Neural cell (in vitro differentiated cells): ENCODE data around the gene AP1M1. TPM values are rescaled to one million over a fixed set of nuclear protein-coding genes. Genes with fewer than 3 reads are reported as not detected.

Experiments used
- H2AFZ ChIP-seq: fragments of 200-600, 300-800 bp; sonication (generic), shearing (Covaris generic); 2 replicates; pipeline ENCODE4 v1.6.0; 2014; ENCODE audit warnings: low read depth, mild to moderate bottlenecking, antibody characterized with exemption, low read length, moderate library complexity
- H3F3A ChIP-seq: fragments of 200-600 bp; shearing (Covaris generic); 2 replicates; pipeline ENCODE4 v1.6.1; 2016; ENCODE audit warnings: mild to moderate bottlenecking, moderate library complexity, mixed read lengths, antibody characterized with exemption, low read length; ENCODE audit not compliant: insufficient read depth, poor library complexity, severe bottlenecking
- H3K27ac ChIP-seq: fragments of 200-600, 300-800 bp; sonication (generic), shearing (Covaris generic); 2 replicates; pipeline ENCODE4 v1.5.1; 2014; ENCODE audit warnings: mild to moderate bottlenecking, low read length, moderate library complexity
- H3K27me3 ChIP-seq: fragments of 300-800, 200-600 bp; sonication (generic), shearing (Covaris generic); 2 replicates; pipeline ENCODE4 v1.6.0; 2014; ENCODE audit warnings: mild to moderate bottlenecking, low read depth, low read length, moderate library complexity; ENCODE audit not compliant: insufficient read depth
- H3K36me3 ChIP-seq: fragments of 300-800, 200-600 bp; sonication (generic), shearing (Covaris generic); 2 replicates; pipeline ENCODE4 v1.5.1; 2014; ENCODE audit warnings: mild to moderate bottlenecking, antibody characterized with exemption, low read length, moderate library complexity; ENCODE audit not compliant: insufficient read depth
- H3K4me2 ChIP-seq: fragments of 300-800, 200-600 bp; sonication (generic), shearing (Covaris generic); 2 replicates; pipeline ENCODE4 v1.6.0; 2014; ENCODE audit warnings: mild to moderate bottlenecking, low read length
- H3K4me3 ChIP-seq: fragments of 300-800, 200-600 bp; sonication (generic), shearing (Covaris generic); 2 replicates; pipeline ENCODE4 v1.5.1; 2014; ENCODE audit warnings: mild to moderate bottlenecking, low read length, moderate library complexity
- H3K79me2 ChIP-seq: fragments of 200-600 bp; shearing (Covaris generic); replicated peaks from 2 replicates; pipeline ENCODE4 v1.6.0; 2014; ENCODE audit warnings: mild to moderate bottlenecking, low read length, moderate library complexity; ENCODE audit not compliant: insufficient read depth
- H3K9ac ChIP-seq: fragments of 300-800, 200-600 bp; sonication (generic), shearing (Covaris generic); 2 replicates; pipeline ENCODE4 v1.6.1; 2016; ENCODE audit warnings: mild to moderate bottlenecking, low read length, mixed read lengths
- H3K9me2 ChIP-seq: fragments of 200-600 bp; shearing (Covaris generic); 2 replicates; pipeline ENCODE4 v1.6.1; 2016; ENCODE audit warnings: mild to moderate bottlenecking, low read length, mixed read lengths; ENCODE audit not compliant: insufficient read depth
- H3K9me3 ChIP-seq: fragments of 200-600, 300-800 bp; sonication (generic), shearing (Covaris generic); 2 replicates; pipeline ENCODE4 v1.6.1; 2016; ENCODE audit warnings: mild to moderate bottlenecking, mixed run types, low read length, moderate library complexity, mixed read lengths
- H4K20me1 ChIP-seq: fragments of 200-600 bp; shearing (Covaris generic); 2 replicates; pipeline ENCODE4 v1.6.1; 2016; ENCODE audit warnings: mild to moderate bottlenecking, mixed run types; ENCODE audit not compliant: insufficient read depth
- EP300 ChIP-seq: fragments of 450-650 bp; conservative IDR thresholded peaks from 2 replicates; pipeline ENCODE4 v1.6.1; 2014; ENCODE audit warnings: antibody characterized with exemption, mild to moderate bottlenecking, moderate library complexity; ENCODE audit not compliant: poor library complexity, severe bottlenecking
- EZH2 ChIP-seq: fragments of 200-600, 300-800 bp; shearing (Covaris generic), sonication (generic); IDR thresholded peaks from 2 replicates; pipeline ENCODE4 v1.6.1; 2014; ENCODE audit warnings: antibody characterized with exemption, low read length, borderline replicate concordance, mild to moderate bottlenecking; ENCODE audit not compliant: insufficient read depth, poor library complexity, severe bottlenecking
- MXI1 ChIP-seq: fragments of 450-650 bp; conservative IDR thresholded peaks from 2 replicates; pipeline ENCODE4 v1.6.1; 2014; ENCODE audit warnings: antibody characterized with exemption, mild to moderate bottlenecking; ENCODE audit not compliant: poor library complexity, severe bottlenecking
- POLR2AphosphoS5 ChIP-seq: IDR thresholded peaks from 2 replicates; pipeline ENCODE4 v1.6.1; 2012
- RAD21 ChIP-seq: fragments of 450-650 bp; conservative IDR thresholded peaks from 2 replicates; pipeline ENCODE4 v1.6.1; 2014; ENCODE audit warnings: antibody characterized with exemption, mild to moderate bottlenecking, moderate library complexity
- SMC3 ChIP-seq: fragments of 450-650 bp; conservative IDR thresholded peaks from 2 replicates; pipeline ENCODE4 v1.6.1; 2014; ENCODE audit warnings: antibody characterized with exemption, mild to moderate bottlenecking, moderate library complexity; ENCODE audit not compliant: poor library complexity
- TAF1 ChIP-seq: IDR thresholded peaks from 2 replicates; pipeline ENCODE4 v1.6.1; 2012; ENCODE audit warnings: low read depth
- polyA plus RNA-seq: library from polyadenylated mRNA; depleted of rRNA; stranded (reverse); fragments of >200 nt; gene quantifications from 2 replicates; pipeline ENCODE4 v1.2.3, GENCODE V29; 2014
- TF ChIP-seq, protein P1 (sequence below): fragments of 450-650 bp; IDR thresholded peaks from 2 replicates; pipeline ENCODE4 v1.5.1; 2014; ENCODE audit warnings: antibody characterized with exemption, mild to moderate bottlenecking, moderate library complexity; ENCODE audit not compliant: poor library complexity, severe bottlenecking
- TF ChIP-seq, protein P2 (sequence below): IDR thresholded peaks from 2 replicates; pipeline ENCODE4 v1.6.1; 2012; ENCODE audit warnings: borderline replicate concordance

AP1M1 gene
- polyA plus RNA-seq, 1 donor from 2014 or later, result 81.4 TPM

DNA sequence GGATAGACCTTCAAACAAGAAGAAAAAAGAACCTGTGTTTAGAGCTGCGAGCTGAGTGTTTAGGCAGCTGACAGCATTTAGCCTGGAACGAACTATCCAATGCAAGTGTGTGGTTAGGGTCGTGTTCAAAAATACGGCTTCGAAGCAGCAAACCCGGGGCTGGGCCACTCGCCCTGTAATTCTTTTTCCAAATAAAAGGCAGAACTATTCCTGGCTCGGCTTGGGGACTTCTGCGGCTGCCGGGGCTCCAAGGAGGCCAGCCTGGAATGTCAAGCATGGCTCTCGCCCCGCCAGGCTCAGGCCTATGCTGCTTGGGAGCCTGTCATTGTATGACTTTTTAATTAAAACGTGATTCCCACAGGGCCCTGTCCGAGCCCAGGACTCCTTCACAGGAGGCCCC lies 75.2 kb downstream of the AP1M1 start:
- H3K9ac ChIP-seq, result no peak overlapping the region
- no peaks in the 10 kb centered on the region for H3K36me3 ChIP-seq
- H3K27ac ChIP-seq, result no peak overlapping the region
- no peaks in the 10 kb centered on the region for H4K20me1 ChIP-seq
- TF ChIP-seq, protein P1, sequence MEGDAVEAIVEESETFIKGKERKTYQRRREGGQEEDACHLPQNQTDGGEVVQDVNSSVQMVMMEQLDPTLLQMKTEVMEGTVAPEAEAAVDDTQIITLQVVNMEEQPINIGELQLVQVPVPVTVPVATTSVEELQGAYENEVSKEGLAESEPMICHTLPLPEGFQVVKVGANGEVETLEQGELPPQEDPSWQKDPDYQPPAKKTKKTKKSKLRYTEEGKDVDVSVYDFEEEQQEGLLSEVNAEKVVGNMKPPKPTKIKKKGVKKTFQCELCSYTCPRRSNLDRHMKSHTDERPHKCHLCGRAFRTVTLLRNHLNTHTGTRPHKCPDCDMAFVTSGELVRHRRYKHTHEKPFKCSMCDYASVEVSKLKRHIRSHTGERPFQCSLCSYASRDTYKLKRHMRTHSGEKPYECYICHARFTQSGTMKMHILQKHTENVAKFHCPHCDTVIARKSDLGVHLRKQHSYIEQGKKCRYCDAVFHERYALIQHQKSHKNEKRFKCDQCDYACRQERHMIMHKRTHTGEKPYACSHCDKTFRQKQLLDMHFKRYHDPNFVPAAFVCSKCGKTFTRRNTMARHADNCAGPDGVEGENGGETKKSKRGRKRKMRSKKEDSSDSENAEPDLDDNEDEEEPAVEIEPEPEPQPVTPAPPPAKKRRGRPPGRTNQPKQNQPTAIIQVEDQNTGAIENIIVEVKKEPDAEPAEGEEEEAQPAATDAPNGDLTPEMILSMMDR, result no peak
- no peak overlapping the region for H3K4me3 ChIP-seq
- H3K9me3 ChIP-seq, result no peaks in the 10 kb centered on the region
- no peak overlapping the region for H3K4me2 ChIP-seq
- no peaks in the 10 kb centered on the region for H3K9me2 ChIP-seq
- no peaks in the 10 kb centered on the region for H3K27me3 ChIP-seq
- H2AFZ ChIP-seq, result no peak overlapping the region
- H3F3A ChIP-seq, result no peaks in the 10 kb centered on the region
- no peaks in the 10 kb centered on the region for H3K79me2 ChIP-seq

DNA sequence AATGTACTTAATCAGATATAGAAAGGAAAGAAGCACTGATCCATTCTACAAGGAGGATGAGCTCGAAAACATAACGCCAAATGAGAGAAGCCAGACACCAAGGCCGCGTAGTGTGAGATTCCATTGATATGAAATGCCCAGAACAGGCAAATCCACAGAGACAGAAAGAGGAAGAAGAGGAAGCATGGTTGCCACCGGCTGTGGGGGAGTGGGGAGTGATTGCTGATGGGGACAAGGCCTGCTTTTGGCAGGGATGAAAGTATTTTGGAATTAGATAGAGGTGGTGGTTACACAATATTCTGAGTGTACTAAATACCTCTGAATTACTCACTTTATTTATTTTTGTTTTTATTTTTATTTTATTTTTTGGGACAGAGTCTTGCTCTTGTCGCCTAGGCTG lies 76.7 kb downstream of the AP1M1 start:
- H3K27ac ChIP-seq, result no peak overlapping the region
- TF ChIP-seq POLR2AphosphoS5 (no peak), MXI1 (no peak), RAD21 (no peak), EZH2 (no peak), TAF1 (no peak), SMC3 (no peak), EP300 (no peak)
- TF ChIP-seq, protein P2, sequence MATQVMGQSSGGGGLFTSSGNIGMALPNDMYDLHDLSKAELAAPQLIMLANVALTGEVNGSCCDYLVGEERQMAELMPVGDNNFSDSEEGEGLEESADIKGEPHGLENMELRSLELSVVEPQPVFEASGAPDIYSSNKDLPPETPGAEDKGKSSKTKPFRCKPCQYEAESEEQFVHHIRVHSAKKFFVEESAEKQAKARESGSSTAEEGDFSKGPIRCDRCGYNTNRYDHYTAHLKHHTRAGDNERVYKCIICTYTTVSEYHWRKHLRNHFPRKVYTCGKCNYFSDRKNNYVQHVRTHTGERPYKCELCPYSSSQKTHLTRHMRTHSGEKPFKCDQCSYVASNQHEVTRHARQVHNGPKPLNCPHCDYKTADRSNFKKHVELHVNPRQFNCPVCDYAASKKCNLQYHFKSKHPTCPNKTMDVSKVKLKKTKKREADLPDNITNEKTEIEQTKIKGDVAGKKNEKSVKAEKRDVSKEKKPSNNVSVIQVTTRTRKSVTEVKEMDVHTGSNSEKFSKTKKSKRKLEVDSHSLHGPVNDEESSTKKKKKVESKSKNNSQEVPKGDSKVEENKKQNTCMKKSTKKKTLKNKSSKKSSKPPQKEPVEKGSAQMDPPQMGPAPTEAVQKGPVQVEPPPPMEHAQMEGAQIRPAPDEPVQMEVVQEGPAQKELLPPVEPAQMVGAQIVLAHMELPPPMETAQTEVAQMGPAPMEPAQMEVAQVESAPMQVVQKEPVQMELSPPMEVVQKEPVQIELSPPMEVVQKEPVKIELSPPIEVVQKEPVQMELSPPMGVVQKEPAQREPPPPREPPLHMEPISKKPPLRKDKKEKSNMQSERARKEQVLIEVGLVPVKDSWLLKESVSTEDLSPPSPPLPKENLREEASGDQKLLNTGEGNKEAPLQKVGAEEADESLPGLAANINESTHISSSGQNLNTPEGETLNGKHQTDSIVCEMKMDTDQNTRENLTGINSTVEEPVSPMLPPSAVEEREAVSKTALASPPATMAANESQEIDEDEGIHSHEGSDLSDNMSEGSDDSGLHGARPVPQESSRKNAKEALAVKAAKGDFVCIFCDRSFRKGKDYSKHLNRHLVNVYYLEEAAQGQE, result no peak
- TF ChIP-seq, protein P1, result no peak
- H3K36me3 ChIP-seq, result no peaks in the 10 kb centered on the region
- H3K4me3 ChIP-seq, result no peak overlapping the region
- no peaks in the 10 kb centered on the region for H3K27me3 ChIP-seq
- no peaks in the 10 kb centered on the region for H3K9me2 ChIP-seq
- no peak overlapping the region for H3K4me2 ChIP-seq
- H3K9ac ChIP-seq, result no peak overlapping the region
- no peaks in the 10 kb centered on the region for H3K9me3 ChIP-seq
- H3K79me2 ChIP-seq, result no peaks in the 10 kb centered on the region
- H4K20me1 ChIP-seq, result no peaks in the 10 kb centered on the region
- H2AFZ ChIP-seq, result no peak overlapping the region
- no peaks in the 10 kb centered on the region for H3F3A ChIP-seq
